B cell (primary cell): Measurements from ENCODE around the gene TEKT3. TPM values are rescaled to one million over a fixed set of nuclear protein-coding genes. Genes with fewer than 3 reads are reported as not detected.

Experiments used
- ATAC-seq: fragments of 200-7000 bp; cut with Tn5 transposase; one replicate; pipeline ENCODE4 v1.10.0; 2021; ENCODE audit warnings: low read depth, mild to moderate bottlenecking, moderate number of reproducible peaks, moderate library complexity
- CTCF ChIA-PET: fragments of 350-600 bp; sonication (Branson Sonifier 250); formaldehyde crosslinking; loops from one replicate; lab custom pipeline; 2021; ENCODE audit warnings: antibody characterized with exemption, inconsistent platforms; lab: Charles Lee
- POLR2A ChIA-PET: fragments of 350-600 bp; sonication (Branson Sonifier 250); formaldehyde crosslinking; loops from one replicate; lab custom pipeline; 2021; ENCODE audit warnings: antibody characterized with exemption; lab: Charles Lee
- DNase-seq: peaks from one replicate; pipeline ENCODE4 v3.0.0; 2013
- H2AFZ ChIP-seq: 2 replicates; pipeline ENCODE4 v1.6.1; 2012; ENCODE audit warnings: mild to moderate bottlenecking, low read depth, low read length; ENCODE audit not compliant: insufficient read depth, poor library complexity, severe bottlenecking
- H3K27ac ChIP-seq, 2 donors: 1 replicate in 1 of 2; 2 replicates in 1 of 2; pipeline ENCODE4 v1.5.1; 2012 to 2013; ENCODE audit warnings: low read length in 2 of 2, mild to moderate bottlenecking in 2 of 2, moderate library complexity in 1 of 2
- H3K27me3 ChIP-seq, 4 experiments: fragments of 200-600 bp in 1 of 4; sonication (generic) in 1 of 4; replicated peaks in 1 of 4; 1 replicate in 2 of 4; 2 replicates in 2 of 4; pipeline versions ENCODE4 v1.6.1 to v1.7.0; 2013 to 2016; ENCODE audit warnings: low read length in 3 of 4, mild to moderate bottlenecking in 2 of 4, mixed read lengths in 1 of 4, moderate library complexity in 1 of 4; ENCODE audit not compliant: insufficient read depth in 4 of 4, control insufficient read depth in 3 of 4; ENCODE audit errors: control extremely low read depth in 1 of 4
- H3K36me3 ChIP-seq, 2 experiments: replicated peaks in 1 of 2; 1 replicate in 1 of 2; 2 replicates in 1 of 2; pipeline versions ENCODE4 v1.6.1 to v1.7.1; 2013; ENCODE audit warnings: low read length in 1 of 2; ENCODE audit not compliant: insufficient read depth in 2 of 2, control insufficient read depth in 1 of 2; ENCODE audit errors: control extremely low read depth in 1 of 2, extremely low read depth in 1 of 2
- H3K4me1 ChIP-seq, 2 donors: fragments of 200-600 bp in 1 of 2; sonication (generic) in 1 of 2; 1 replicate in 1 of 2; 2 replicates in 1 of 2; pipeline versions ENCODE4 v1.5.1 to v1.6.1; 2013 to 2017; ENCODE audit warnings: low read length in 2 of 2; ENCODE audit not compliant: control insufficient read depth in 2 of 2, insufficient read depth in 2 of 2
- H3K4me2 ChIP-seq: replicated peaks from 2 replicates; pipeline ENCODE3; 2012; ENCODE audit warnings: mild to moderate bottlenecking, low read depth, low read length; ENCODE audit not compliant: poor library complexity, severe bottlenecking
- H3K4me3 ChIP-seq, 5 experiments: fragments of 200-600 bp in 1 of 5; sonication (generic) in 1 of 5; 1 replicate in 3 of 5; 2 replicates in 2 of 5; pipeline versions ENCODE4 v1.5.1 to v1.7.0; 2011 to 2016; ENCODE audit warnings: low read length in 4 of 5, mild to moderate bottlenecking in 4 of 5, low read depth in 2 of 5, control low read depth in 1 of 5, moderate library complexity in 1 of 5; ENCODE audit not compliant: insufficient read depth in 1 of 5; ENCODE audit errors: control extremely low read depth in 1 of 5, extremely low read depth in 1 of 5
- H3K79me2 ChIP-seq: fragments of 200-600 bp; sonication (generic); one replicate; pipeline ENCODE4 v1.6.0; 2016; ENCODE audit warnings: low read length; ENCODE audit not compliant: control insufficient read depth, insufficient read depth
- H3K9ac ChIP-seq: fragments of 200-600 bp; sonication (generic); 2 replicates; pipeline ENCODE4 v1.6.1; 2017; ENCODE audit warnings: mild to moderate bottlenecking, low read length, moderate library complexity
- H3K9me3 ChIP-seq, 3 donors: one replicate each; pipeline versions ENCODE4 v1.6.1 to v1.7.1; 2013; ENCODE audit warnings: low read length in 2 of 3; ENCODE audit not compliant: control insufficient read depth in 2 of 3, insufficient read depth in 1 of 3; ENCODE audit errors: control extremely low read depth in 1 of 3
- H4K20me1 ChIP-seq: 2 replicates; pipeline ENCODE4 v1.6.0; 2012; ENCODE audit warnings: mild to moderate bottlenecking, low read length; ENCODE audit not compliant: insufficient read depth, control insufficient read depth, poor library complexity, severe bottlenecking
- H3K27ac Mint-ChIP-seq: one replicate; pipeline ENCODE4 v1.8.0; 2021; ENCODE audit warnings: mixed read lengths
- H3K27me3 Mint-ChIP-seq: one replicate; pipeline ENCODE4 v1.8.0; 2021; ENCODE audit warnings: mixed read lengths
- H3K4me1 Mint-ChIP-seq: one replicate; pipeline ENCODE4 v1.8.0; 2021; ENCODE audit warnings: mixed read lengths
- H3K4me3 Mint-ChIP-seq: one replicate; pipeline ENCODE4 v1.8.0; 2021; ENCODE audit warnings: mixed read lengths
- H3K9me3 Mint-ChIP-seq: one replicate; pipeline ENCODE4 v1.8.0; 2022; ENCODE audit warnings: mixed read lengths; ENCODE audit not compliant: insufficient read depth
- CTCF ChIP-seq: fragments of 200-600 bp; IDR thresholded peaks from one replicate; pipeline ENCODE4 v1.8.0; 2022; ENCODE audit warnings: antibody characterized with exemption, mild to moderate bottlenecking
- EZH2 ChIP-seq: IDR thresholded peaks from 2 replicates; pipeline ENCODE4 v1.6.1; 2012; ENCODE audit warnings: borderline replicate concordance, low read depth, mild to moderate bottlenecking, moderate library complexity, low read length; ENCODE audit not compliant: insufficient read depth, poor library complexity, severe bottlenecking
- WGBS: methylation state at CpG from one replicate; pipeline ENCODE4 v1.1.5; 2013; ENCODE audit warnings: missing lambda C conversion rate; ENCODE audit not compliant: insufficient coverage; 5-methylcytosine and 5-hydroxymethylcytosine counted together
- intact Hi-C: fragments of 100-400 bp; cut with micrococcal nuclease; formaldehyde crosslinking; loops from one replicate; pipeline ENCODE4 v1.10.0; 2022
- polyA plus RNA-seq: library from polyadenylated mRNA; depleted of rRNA; stranded (reverse); fragments of >200 nt; gene quantifications from 2 replicates; pipeline ENCODE4 v1.2.3, GENCODE V29; 2012
- total RNA-seq, 2 donors: library from RNA; stranded (reverse); fragments of 120-200 nt in 1 of 2; gene quantifications; 1 replicate in 1 of 2; 2 replicates in 1 of 2; pipeline versions ENCODE4 v1.2.3 to v1.2.4, GENCODE V29; 2013 to 2022

TEKT3 gene
- total and polyA plus RNA-seq, 2 donors (not counting 1 experiment from before 2014, with no cell fraction given): 0.49 to 1.8 TPM

DNA sequence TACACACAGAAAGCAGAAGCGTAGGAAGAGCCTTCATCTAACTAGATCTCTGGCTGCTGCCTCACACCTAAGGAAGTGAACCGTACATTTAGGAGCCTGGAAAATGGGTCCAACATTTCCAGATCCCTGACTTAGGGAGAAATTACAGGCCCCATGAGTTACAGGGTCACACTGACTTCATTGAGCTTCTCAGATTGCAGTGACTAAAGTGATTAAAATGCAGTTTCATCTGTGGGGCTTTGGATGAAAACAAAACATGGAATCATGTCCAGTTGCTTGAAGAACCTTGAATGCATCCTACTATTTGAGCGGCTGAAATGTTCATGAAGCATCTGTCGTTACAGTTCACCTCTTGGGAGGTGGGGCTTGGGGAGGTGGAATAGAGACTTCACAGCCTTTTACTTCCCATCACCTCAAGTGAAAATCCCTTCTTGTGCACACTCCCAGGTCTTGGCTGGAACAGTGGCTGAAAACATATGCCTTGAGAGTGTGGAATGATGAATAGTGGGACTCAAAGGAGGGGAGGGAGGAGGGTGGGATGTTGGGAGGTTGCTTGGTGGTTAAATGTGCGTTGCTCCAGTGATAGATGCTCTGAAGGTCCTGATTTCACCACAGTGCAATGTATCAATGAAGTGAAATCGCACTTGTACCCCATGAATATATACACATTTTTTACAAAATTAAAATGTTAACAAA, 19.7 kb downstream of the TEKT3 start:
- intact Hi-C loops: no loop called here

More for the DNA sequence above, 19.7 kb downstream of the TEKT3 start:
- Histone ChIP-seq H3K36me3 (no peaks in the 10 kb centered on the region), H3K27me3 (peaks cover 0 to 2% (median 0%) of the 10 kb centered on the region in 4 experiments), H3K4me3 (no peak overlapping the region), H3K79me2 (no peaks in the 10 kb centered on the region), H4K20me1 (no peaks in the 10 kb centered on the region), H3K9ac (no peak overlapping the region), H3K27ac (no peak overlapping the region), H3K4me2 (no peak overlapping the region), H3K9me3 (no peaks in the 10 kb centered on the region), H3K4me1 (no peaks in the 10 kb centered on the region), H2AFZ (no peak overlapping the region)
- no peak overlapping the region for H3K27ac Mint-ChIP-seq
- ChIA-PET POLR2A (no interaction called here), CTCF (no interaction called here)
- 100% methylated on average over 3 of the region's 6 CpGs for WGBS
- ATAC-seq: no peak
- no peaks in the 10 kb centered on the region for H3K9me3 Mint-ChIP-seq
- H3K27me3 Mint-ChIP-seq: peaks cover 26% of the 10 kb centered on the region
- no peak for DNase-seq
- no peak overlapping the region for H3K4me3 Mint-ChIP-seq
- TF ChIP-seq EZH2 (no peak), CTCF (no peak)
- no peaks in the 10 kb centered on the region for H3K4me1 Mint-ChIP-seq
